ENCODE measurements around the gene GRID1. TPM values are rescaled to one million over a fixed set of nuclear protein-coding genes. Genes with fewer than 3 reads are reported as not detected.

The GRID1 gene
- total RNA-seq, 1 donor from 2014 or later = 0.75 TPM

- peaks cover 4% of the 10 kb centered on the region for H3K36me3 Mint-ChIP-seq (ENCODE audit: low read depth, unreplicated experiment)
- Histone ChIP-seq H3K36me3 (ENCODE audit: insufficient read depth, low read length) (no peaks in the 10 kb centered on the region), H3K9ac (ENCODE audit: low read length) (no peak overlapping the region), H3K4me2 (ENCODE audit: low read length) (no peak overlapping the region), H3K9me3 (ENCODE audit: insufficient read depth, low read depth, low read length) (no peaks in the 10 kb centered on the region), H4K20me1 (ENCODE audit: insufficient read depth, low read length) (no peaks in the 10 kb centered on the region), H3K4me3 (ENCODE audit: insufficient read depth, low read depth, low read length) (no peak overlapping the region), H3K79me2 (ENCODE audit: insufficient read depth, low read length) (no peaks in the 10 kb centered on the region), H3K27me3 (ENCODE audit: insufficient read depth, low read length) (no peaks in the 10 kb centered on the region), H3K4me1 (ENCODE audit: insufficient read depth, low read length) (peaks cover 2% of the 10 kb centered on the region), H3K27ac (ENCODE audit: low read depth, low read length) (no peak overlapping the region), H2AFZ (ENCODE audit: low read depth, low read length) (no peak overlapping the region)
- DNase-seq (ENCODE audit: low read depth) (no peak), FAIRE-seq (no peak)
- H3K9me3 Mint-ChIP-seq (ENCODE audit: unreplicated experiment) = peaks cover 2% of the 10 kb centered on the region
- no peak for TF ChIP-seq EZH2 (IDR thresholded peaks at IDR 0.05; ENCODE audit: insufficient read depth, low read length)
- no peak for TF ChIP-seq CTCF (IDR thresholded peaks at IDR 0.05; ENCODE audit: insufficient read depth, low read depth, low read length)
- peaks cover 9% of the 10 kb centered on the region for H3K4me1 Mint-ChIP-seq (ENCODE audit: low read depth, unreplicated experiment)
- H3K27me3 Mint-ChIP-seq (ENCODE audit: low read depth, unreplicated experiment) = peaks cover 4% of the 10 kb centered on the region
- H3K4me3 Mint-ChIP-seq (ENCODE audit: unreplicated experiment) = no peak overlapping the region
- no peak overlapping the region for H3K27ac Mint-ChIP-seq (ENCODE audit: unreplicated experiment)
Measured at GRCh38 chr10:86231796-86232560, 134.6 kb downstream of the GRID1 start.

DNA sequence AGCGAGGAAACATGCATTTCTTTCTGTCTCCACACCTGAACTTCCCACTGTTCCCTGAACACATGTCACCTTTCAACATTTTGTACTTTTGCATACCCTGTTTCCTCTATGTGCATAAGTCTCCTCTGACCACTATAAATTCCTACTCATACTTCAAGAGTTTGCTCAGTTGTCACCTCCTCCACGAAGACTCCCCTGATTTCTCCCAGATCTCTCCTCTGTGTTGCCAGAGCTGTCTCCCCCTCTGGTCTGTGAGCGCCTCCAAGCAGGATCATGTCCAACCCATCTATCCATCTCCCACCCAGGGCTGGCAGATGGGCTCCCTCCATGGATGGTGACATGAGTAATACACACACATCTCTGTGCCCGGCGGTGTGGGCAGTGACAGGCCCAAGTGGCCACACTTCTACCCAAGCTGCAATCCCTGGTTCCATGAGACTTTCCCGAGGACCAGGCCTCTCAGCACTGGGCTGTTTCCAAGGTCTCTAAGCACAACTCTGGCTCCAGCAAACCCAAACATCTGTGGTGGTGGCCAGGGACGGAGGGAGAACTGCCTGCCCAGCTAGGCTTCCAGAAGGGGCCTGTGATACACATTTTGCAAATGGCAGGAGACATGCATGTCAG, 135.9 kb downstream of the GRID1 start:
- no peak overlapping the region for H2AFZ ChIP-seq (ENCODE audit: low read depth, low read length)

More for the DNA sequence above, 135.9 kb downstream of the GRID1 start:
- Mint-ChIP-seq H3K27ac (ENCODE audit: unreplicated experiment) (no peak overlapping the region), H3K9me3 (ENCODE audit: unreplicated experiment) (no peaks in the 10 kb centered on the region), H3K27me3 (ENCODE audit: low read depth, unreplicated experiment) (peaks cover 4% of the 10 kb centered on the region), H3K4me1 (ENCODE audit: low read depth, unreplicated experiment) (peaks cover 9% of the 10 kb centered on the region), H3K4me3 (ENCODE audit: unreplicated experiment) (no peak overlapping the region), H3K36me3 (ENCODE audit: low read depth, unreplicated experiment) (no peaks in the 10 kb centered on the region)
- Histone ChIP-seq H3K36me3 (ENCODE audit: insufficient read depth, low read length) (no peaks in the 10 kb centered on the region), H3K4me2 (ENCODE audit: low read length) (no peak overlapping the region), H3K27ac (ENCODE audit: low read depth, low read length) (no peak overlapping the region), H3K4me3 (ENCODE audit: insufficient read depth, low read depth, low read length) (no peak overlapping the region), H4K20me1 (ENCODE audit: insufficient read depth, low read length) (no peaks in the 10 kb centered on the region), H3K4me1 (ENCODE audit: insufficient read depth, low read length) (peaks cover 2% of the 10 kb centered on the region), H3K79me2 (ENCODE audit: insufficient read depth, low read length) (no peaks in the 10 kb centered on the region), H3K9me3 (ENCODE audit: insufficient read depth, low read depth, low read length) (no peaks in the 10 kb centered on the region), H3K27me3 (ENCODE audit: insufficient read depth, low read length) (no peaks in the 10 kb centered on the region), H3K9ac (ENCODE audit: low read length) (no peak overlapping the region)
- FAIRE-seq = no peak
- DNase-seq (ENCODE audit: low read depth) = no peak
- TF ChIP-seq EZH2 (IDR thresholded peaks at IDR 0.05; ENCODE audit: insufficient read depth, low read length) = no peak
- TF ChIP-seq CTCF (IDR thresholded peaks at IDR 0.05; ENCODE audit: insufficient read depth, low read depth, low read length) = no peak
